HG03558 (cell line): Measurements from ENCODE around the gene IWS1.
"Not testable (repeated sequence)": the region's sequence is repeated elsewhere in the genome, so short reads cannot be mapped to it uniquely, and the experiment has no call there.

ENCODE experiments used
- ATAC-seq: cut with Tn5 transposase; IDR thresholded peaks from one replicate; pipeline ENCODE4 v1.9.1; 2021; ENCODE audit warnings: moderate number of reproducible peaks; ENCODE audit not compliant: unreplicated experiment; ENCODE audit errors: extremely low read depth

IWS1 gene

GRCh38 chr2:127526132-127527000 lies at the start of gene IWS1:
TSS of gene IWS1 (minus strand) at chr2:127526489. CDS start at chr2:127526208, 281 bp downstream.
- peak; percentile 71 for ATAC-seq

GRCh38 chr2:127575941-127576432 lies 49.7 kb upstream of the IWS1 start:
- no peak for ATAC-seq

GRCh38 chr2:127575185-127575765 lies 49.0 kb upstream of the IWS1 start:
- no peak for ATAC-seq

GRCh38 chr2:127574656-127575055 lies 48.4 kb upstream of the IWS1 start:
- no peak for ATAC-seq

GRCh38 chr2:127573771-127574170 lies 47.5 kb upstream of the IWS1 start:
- no peak for ATAC-seq

DNA sequence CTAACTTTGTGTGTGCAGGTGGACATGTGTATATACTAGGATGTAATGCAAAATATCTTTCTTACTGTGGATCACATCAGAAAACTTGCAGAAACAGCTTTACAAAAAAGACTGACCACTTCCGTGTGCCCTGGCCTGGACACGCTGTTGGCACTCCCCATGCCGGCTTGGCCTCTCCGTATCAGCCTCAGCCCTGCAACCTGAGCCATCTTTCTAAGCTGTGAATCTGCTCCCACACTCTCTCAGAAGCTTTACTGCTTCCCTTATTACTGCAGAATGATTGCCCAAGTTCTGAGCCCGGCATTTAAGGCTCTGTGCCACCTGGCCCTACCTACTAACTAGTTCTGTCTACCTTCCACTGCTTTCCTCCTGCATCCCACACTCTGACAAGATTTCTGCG lies 47.0 kb upstream of the IWS1 start:
- ATAC-seq: no peak

DNA sequence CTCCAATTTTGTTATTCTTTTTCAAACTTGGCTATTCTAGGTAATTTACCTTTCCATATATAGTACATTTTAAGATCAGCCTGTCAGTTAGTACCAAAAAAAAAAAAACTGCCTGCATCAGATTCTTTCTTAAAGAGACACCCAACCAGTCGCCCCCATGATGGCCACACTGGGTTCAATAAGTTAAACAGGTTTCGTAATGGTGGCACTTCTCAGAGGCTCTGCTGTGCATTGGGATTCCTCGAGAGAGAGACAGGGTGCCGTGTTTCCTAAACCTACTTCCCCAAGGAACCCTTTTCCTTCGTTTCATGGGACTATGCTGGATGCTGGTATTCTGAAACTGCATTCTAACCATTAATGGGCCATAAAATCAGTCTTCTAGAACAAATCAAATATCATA lies 46.6 kb upstream of the IWS1 start:
- ATAC-seq: no peak

DNA sequence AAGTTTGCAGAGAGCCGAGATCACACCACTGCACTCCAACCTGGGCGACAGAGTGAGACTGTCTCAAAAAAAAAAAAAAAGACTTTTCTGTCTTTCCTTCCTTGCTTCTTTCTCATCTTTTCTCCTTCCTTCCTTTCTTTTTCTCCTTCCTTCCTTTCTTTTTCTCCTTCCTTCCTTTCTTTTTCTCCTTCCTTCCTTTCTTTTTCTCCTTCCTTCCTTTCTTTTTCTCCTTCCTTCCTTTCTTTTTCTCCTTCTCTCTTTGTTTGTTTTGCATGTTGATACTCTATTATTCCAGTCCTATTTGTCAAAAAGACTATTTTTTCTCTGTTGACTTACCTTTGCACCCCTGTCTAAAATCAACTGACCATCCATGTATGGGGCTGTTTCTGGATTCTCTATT lies 46.1 kb upstream of the IWS1 start:
- ATAC-seq: not testable (repeated sequence)

GRCh38 chr2:127570282-127571250 lies 44.3 kb upstream of the IWS1 start:
- no peak for ATAC-seq

DNA sequence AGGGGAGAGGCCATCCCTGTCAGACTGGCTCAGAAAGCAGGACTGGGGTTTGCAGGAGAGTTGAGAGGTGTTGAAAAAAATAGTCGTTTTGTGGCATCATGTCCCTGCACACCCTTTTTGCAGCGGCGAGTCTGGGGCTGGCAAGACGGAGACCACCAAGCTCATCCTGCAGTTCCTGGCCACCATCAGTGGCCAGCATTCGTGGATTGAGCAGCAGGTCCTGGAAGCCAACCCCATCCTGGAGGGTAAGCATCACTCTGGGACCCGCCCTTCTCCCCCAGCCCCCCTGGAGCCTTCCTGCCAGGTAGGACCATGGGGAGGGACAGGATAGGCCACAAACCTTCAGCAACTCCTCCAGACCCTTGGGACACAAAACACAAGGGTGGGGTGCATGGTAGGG lies 43.4 kb upstream of the IWS1 start:
- no peak for ATAC-seq

- ATAC-seq: no peak
Measured at GRCh38 chr2:127568128-127568527, 41.8 kb upstream of the IWS1 start.

GRCh38 chr2:127567351-127567854 lies 41.1 kb upstream of the IWS1 start:
- ATAC-seq: no peak

GRCh38 chr2:127566576-127566975 lies 40.3 kb upstream of the IWS1 start:
- no peak for ATAC-seq

GRCh38 chr2:127566139-127566417 lies 39.8 kb upstream of the IWS1 start:
- no peak for ATAC-seq

GRCh38 chr2:127565261-127566138 lies 39.2 kb upstream of the IWS1 start:
- ATAC-seq: no peak

GRCh38 chr2:127564429-127565260 lies 38.4 kb upstream of the IWS1 start:
- no peak for ATAC-seq

DNA sequence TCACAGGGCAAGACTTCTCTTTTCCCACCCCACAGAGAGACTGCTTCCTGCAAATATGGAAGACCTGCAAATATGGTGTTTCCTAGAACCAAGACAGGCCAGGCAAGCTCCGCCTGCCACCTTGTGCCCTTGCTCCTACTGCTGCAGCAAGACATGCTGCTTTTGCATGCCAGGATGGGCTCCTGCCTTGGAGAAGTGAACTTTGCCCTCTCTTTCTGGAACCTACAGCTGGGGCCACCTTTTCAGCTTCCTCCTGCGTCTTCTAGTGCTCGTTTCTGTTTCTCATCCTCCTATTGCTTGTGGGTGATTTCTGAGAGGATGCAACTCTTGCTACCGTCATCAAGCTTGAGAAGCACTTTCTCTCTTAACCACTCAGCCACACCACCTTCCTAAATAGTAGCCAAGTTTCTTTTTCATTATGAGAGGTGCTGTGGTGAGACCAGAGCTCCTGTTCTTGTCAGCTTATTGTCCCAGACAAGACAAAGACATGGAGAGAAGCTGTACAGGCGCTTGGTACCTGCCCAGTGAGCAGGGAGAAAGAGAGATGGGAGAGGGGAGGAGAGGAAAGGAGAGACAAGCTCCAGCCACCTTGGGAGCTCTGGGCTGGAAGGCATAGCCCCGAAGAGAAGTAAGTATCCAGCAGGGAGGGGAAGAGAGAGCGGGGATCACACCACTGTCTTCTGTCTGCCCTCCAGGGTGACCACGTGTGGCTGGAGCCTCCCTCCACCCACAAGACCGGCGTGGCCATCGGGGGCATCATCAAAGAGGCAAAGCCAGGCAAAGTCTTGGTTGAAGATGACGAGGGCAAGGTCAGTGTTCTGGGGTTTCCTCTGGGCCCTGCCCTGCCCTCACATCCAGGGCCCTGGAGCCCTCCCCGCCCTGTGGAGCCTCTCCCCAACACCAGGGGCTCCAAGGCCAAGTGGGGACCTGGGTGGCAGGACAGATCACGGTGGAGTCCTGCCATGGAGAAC lies 37.5 kb upstream of the IWS1 start:
- ATAC-seq: peak; percentile 97

GRCh38 chr2:127562936-127563335 lies 36.6 kb upstream of the IWS1 start:
- ATAC-seq: no peak
